HG03159 (cell line): Measurements from ENCODE around the gene MAGED4B.
"Not testable (repeated sequence)": the region's sequence is repeated elsewhere in the genome, so short reads cannot be mapped to it uniquely, and the experiment has no call there.

Source experiments
- ATAC-seq: cut with Tn5 transposase; IDR thresholded peaks from one replicate; pipeline ENCODE4 v1.9.1; 2021; ENCODE audit warnings: mild to moderate bottlenecking, moderate library complexity; ENCODE audit not compliant: unreplicated experiment

MAGED4B gene, protein sequence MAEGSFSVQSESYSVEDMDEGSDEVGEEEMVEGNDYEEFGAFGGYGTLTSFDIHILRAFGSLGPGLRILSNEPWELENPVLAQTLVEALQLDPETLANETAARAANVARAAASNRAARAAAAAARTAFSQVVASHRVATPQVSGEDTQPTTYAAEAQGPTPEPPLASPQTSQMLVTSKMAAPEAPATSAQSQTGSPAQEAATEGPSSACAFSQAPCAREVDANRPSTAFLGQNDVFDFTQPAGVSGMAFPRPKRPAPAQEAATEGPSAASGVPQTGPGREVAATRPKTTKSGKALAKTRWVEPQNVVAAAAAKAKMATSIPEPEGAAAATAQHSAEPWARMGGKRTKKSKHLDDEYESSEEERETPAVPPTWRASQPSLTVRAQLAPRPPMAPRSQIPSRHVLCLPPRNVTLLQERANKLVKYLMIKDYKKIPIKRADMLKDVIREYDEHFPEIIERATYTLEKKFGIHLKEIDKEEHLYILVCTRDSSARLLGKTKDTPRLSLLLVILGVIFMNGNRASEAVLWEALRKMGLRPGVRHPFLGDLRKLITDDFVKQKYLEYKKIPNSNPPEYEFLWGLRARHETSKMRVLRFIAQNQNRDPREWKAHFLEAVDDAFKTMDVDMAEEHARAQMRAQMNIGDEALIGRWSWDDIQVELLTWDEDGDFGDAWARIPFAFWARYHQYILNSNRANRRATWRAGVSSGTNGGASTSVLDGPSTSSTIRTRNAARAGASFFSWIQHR

DNA sequence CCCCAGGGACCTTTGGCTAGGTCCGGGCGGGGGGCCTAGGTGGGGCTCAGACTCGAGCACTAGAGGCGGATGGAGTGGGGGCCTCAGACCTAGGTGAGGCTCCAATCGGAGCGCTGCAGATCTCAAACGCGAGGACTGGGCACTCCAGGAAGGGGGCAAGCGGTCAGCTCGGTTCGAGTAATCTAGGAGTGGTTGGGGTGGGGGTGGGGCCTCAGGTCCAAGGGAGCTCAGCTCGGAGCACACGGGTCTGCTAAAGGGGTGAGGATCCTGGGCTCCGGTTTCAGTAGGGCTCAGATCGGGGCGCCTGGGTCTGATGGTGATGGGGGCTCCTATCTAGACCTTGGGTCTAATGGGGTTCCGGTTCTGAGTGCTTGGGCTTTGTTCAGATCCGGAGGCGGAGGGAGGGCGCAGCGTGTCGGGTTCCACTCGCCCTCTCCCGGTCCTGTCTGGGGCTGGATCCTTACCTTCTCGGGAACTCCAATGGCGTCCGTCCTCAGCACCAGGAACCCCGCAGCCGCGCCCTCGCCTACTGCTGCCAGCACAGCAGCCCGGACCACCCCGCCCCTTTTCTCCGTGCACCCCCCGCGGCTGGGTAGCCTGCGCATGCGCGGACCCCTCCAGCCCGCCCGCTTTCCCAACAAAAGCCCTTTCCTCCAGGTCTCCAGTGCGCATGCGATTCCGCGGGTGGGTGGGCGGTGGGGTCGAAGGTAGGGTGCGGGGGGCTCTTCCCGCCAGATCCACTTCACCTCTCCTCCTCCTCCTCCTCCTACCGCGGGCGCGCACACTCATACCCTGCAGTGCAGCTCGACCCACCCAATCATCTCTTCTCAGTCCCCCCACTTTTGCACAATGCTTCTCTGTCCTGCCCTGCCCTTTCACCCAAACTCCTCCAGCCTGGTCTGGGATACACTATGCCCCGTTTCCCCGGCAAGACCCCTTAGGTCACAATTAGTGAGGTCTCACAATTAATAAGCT lies at the start of gene MAGED4B:
MAGED4B (minus strand) TSS at position 518 of the 975 bp plus-strand sequence. CDS start 1,011 bp downstream, outside the sequence.
- ATAC-seq = not testable (repeated sequence)

DNA sequence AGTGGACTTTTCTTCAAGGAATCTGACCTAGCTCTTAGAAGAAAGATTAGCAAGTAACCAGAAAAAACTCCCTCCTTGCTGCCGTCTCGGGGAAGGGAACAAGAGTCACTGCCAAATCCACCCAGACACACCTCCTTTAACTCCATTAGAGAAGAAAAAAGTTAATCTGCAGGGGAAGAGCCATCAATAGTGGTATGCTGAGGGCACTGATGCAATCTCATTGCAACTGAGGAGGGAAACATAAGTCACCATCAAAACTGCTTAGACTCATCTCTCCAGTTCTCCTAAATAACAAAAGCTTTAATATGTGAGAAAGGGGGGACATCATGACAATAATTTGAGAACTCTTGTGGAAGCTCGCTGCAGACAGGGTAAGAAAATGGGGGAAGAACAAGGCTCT lies 49.3 kb upstream of the MAGED4B start:
- no peak for ATAC-seq

DNA sequence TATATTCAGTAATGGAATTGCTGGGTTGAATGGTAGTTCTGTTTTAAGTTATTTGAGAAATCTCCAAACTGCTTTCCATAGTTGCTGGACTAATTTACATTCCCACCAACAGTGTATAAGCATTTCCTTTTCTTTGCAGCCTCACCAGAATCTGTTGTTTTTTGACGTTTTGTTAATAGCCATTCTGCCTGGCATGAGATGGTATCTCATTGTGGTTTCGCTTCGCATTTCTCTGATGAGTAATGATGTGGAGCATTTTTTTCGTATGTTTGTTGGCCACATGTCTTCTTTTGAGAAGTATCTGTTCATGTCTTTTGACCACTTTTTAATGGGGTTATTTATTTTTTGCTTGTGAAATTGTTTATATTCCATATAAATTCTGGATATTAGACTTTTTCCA lies 13.6 kb upstream of the MAGED4B start:
- ATAC-seq = no peak

DNA sequence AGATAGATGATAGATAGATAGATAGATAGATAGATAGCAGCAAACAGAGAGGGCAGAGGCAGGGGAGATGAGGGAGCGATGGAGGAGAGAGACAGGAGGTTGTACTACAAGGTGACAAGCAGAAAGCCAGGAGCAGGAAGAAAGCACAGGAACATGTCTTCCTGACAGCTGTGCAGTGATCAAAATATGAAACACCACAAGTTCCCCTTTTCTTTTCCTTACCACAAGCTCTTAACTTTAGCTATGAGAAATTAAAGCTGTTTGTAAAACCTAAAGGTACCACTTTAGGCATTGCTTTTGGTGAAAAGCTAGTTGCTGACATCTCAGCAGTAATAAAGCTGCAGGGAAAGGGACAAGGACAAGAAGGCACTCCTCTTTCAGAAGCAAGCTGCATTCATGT lies 9.1 kb upstream of the MAGED4B start:
- ATAC-seq = peak; percentile 62

DNA sequence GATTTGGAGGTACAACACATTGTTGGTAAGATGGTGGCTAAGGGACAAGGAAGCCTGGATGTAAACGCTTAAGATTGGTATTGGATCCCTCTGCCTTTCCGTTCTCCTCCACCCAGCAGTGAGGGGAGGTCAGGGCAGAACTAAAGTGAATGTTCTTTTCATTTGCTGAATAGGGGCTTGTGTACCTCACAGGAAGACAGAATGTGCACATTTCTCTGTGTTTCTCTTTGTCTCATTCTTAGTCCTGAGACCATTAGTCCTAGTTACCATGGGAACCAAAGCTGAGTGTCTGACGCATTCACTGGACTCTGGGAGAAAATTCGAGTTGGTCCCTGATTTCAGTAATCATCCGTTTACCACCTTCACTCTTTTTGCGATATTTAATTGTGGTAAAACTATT lies 26.7 kb downstream of the MAGED4B start:
- not testable (repeated sequence) for ATAC-seq

DNA sequence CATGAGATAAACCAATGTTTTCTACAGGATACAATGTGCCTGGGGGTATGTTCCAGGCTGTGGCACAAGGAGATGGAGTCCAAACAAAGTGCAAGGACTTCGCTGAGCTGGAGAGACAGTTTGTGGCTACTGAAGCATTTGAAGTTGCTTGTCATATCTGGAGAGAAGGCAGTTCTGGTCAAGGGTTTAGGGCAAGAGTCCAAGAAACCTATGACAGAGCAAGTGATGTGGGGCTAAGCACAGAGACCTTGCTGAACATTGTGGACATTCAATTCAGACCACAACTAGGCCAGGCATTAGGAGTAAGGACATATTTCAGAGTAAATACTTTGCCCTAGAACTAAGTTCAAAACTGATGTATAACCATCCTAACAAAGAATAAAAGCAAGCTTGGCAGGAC lies 34.8 kb downstream of the MAGED4B start:
- no peak for ATAC-seq

DNA sequence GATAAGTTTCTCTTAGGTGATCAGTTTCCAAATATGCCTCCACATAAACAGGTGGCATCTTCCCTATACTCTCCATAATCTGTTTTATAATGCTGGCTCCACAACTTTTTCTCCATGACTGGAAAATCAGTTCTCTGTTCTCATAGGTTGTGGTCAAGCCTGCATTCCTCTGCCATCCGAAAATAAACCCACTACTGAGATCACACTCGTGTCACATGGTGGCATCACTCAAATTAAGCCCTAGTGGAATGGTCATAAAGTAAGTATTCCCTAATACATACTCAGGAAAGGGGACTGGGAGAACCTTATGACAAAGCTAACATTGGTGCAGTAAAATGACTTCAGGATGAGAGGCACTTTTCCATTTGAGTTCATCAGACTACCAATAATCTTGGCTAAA lies 37.6 kb downstream of the MAGED4B start:
- no peak for ATAC-seq

DNA sequence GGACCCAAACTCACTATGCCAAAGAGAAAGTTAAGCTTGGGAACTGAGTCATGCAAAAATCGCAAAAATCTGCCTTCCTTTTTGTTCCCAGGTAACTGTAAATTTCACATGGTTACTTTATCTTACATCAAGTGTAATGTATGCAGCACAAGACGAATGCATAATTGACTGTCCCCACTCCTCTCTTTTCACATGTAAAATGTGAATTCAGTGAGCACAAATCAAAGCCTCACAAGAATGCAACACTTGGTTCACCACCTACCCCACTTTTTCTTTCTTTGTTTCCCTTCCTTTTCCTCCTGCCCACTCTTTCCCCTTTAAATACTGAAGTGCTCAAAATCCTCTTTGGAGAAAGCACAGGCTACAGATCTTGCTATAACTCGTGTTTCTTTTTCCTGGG lies 53.2 kb downstream of the MAGED4B start:
- ATAC-seq = no peak
